Left lung (tissue), 10 donors: ENCODE measurements around the gene WDR48. TPM values are rescaled to one million over a fixed set of nuclear protein-coding genes. Genes with fewer than 3 reads are reported as not detected.

Source experiments
- ATAC-seq: fragments of 200-7000 bp; cut with Tn5 transposase; one replicate; pipeline ENCODE4 v1.9.1; 2020; ENCODE audit warnings: moderate library complexity
- DNase-seq, 4 donors: peaks; one replicate each; pipeline ENCODE4 v3.0.0-alpha.2; 2013 to 2020
- H3K27ac ChIP-seq, 2 donors: fragments of 200-600 bp; sonication (generic) in 1 of 2; one replicate each; pipeline versions ENCODE4 v1.5.0 to v1.8.0; 2020 to 2021
- H3K27me3 ChIP-seq, 2 donors: fragments of 200-600 bp; sonication (generic) in 1 of 2; one replicate each; pipeline versions ENCODE4 v1.5.0 to v1.8.0; 2020 to 2021
- H3K36me3 ChIP-seq, 2 donors: fragments of 200-600 bp; sonication (generic) in 1 of 2; one replicate each; pipeline versions ENCODE4 v1.5.0 to v1.8.0; 2020 to 2021
- H3K4me1 ChIP-seq, 2 donors: fragments of 200-600 bp; one replicate each; pipeline ENCODE4 v1.8.0; 2021
- H3K4me3 ChIP-seq, 2 donors: fragments of 200-600 bp; sonication (generic) in 1 of 2; one replicate each; pipeline versions ENCODE4 v1.5.0 to v1.8.0; 2020 to 2021; ENCODE audit warnings: mild to moderate bottlenecking in 1 of 2
- H3K9me3 ChIP-seq, 2 donors: fragments of 200-600 bp; sonication (generic) in 1 of 2; one replicate each; pipeline versions ENCODE4 v1.5.0 to v1.8.0; 2020 to 2021
- CTCF ChIP-seq, 2 donors: fragments of 200-600 bp; sonication (generic) in 1 of 2; IDR thresholded peaks; one replicate each; pipeline versions ENCODE4 v1.5.0 to v1.8.0; 2021; ENCODE audit warnings: antibody characterized with exemption in 2 of 2
- intact Hi-C, 2 donors: fragments of 100-400 bp; cut with DNase I; formaldehyde crosslinking; loops; one replicate each; pipeline versions ENCODE4 v1.11.2 to v1.14.2; 2022
- microRNA-seq, 2 donors: library from miRNA; unstranded; fragments of <30 nt; microRNA quantifications; one replicate each; pipeline ENCODE4, GENCODE V29; 2019
- polyA plus RNA-seq, 6 donors: library from polyadenylated mRNA; unstranded; fragments of 120-200 nt; gene quantifications; one replicate each; pipeline ENCODE4 v1.2.1, GENCODE V29; 2013; ENCODE audit not compliant: insufficient read length in 6 of 6
- total RNA-seq, 2 donors: library from RNA; stranded (reverse); fragmentation: NEBNext Ultra II Directional; extraction: Animal tissue kit (Norgen Biotek cat#: 25700); gene quantifications; one replicate each; pipeline ENCODE4 v1.2.1, GENCODE V29; 2021
- donor health status: DM: no; HTN: yes; CAD: no.
- donor health status: DM: no; HTN: no; CAD: no.

Gene WDR48
- total and polyA plus RNA-seq, 8 donors = 25.1 to 89.8 (median 67.7) TPM

- intact Hi-C loops = loop anchor here in 1 of 2 donors (5.0 kb wide), 1 partner anchor 37 kb away; no protein-coding TSS in a partner anchor
- no peaks in the 10 kb centered on the region for H3K9me3 ChIP-seq
- H3K4me3 ChIP-seq = no peak overlapping the region
- H3K27ac ChIP-seq = no peak overlapping the region
- peaks cover 62 to 99% of the 10 kb centered on the region in 2 donors for H3K4me1 ChIP-seq
- H3K27me3 ChIP-seq = no peaks in the 10 kb centered on the region
- no peak for TF ChIP-seq CTCF (IDR thresholded peaks at IDR 0.05)
- DNase-seq (no peak), ATAC-seq (no peak)
- H3K36me3 ChIP-seq = peaks cover 0 to 67% of the 10 kb centered on the region in 2 donors
These were observed 93.0 kb downstream of the WDR48 start for GRCh38 chr3:39144748-39145380.

GRCh38 chr3:39146083-39146501 lies 94.3 kb downstream of the WDR48 start:
- ATAC-seq = no peak
- intact Hi-C loops = loop anchor here in 1 of 2 donors (5.0 kb wide), 1 partner anchor 36 kb away; no protein-coding TSS in a partner anchor

More at GRCh38 chr3:39146083-39146501, 94.3 kb downstream of the WDR48 start:
- Histone ChIP-seq H3K27ac (peak overlapping the region; percentile 89 to 99), H3K27me3 (no peaks in the 10 kb centered on the region), H3K4me1 (peaks cover 66 to 99% of the 10 kb centered on the region in 2 donors), H3K36me3 (peaks cover 0 to 55% of the 10 kb centered on the region in 2 donors), H3K4me3 (peak overlapping the region in 1 of 2 donors; percentile 93), H3K9me3 (no peaks in the 10 kb centered on the region)
- DNase-seq = peak in 1 of 4 donors; percentile 62
- peak in 1 of 2 donors; percentile 45 for TF ChIP-seq CTCF (IDR thresholded peaks at IDR 0.05)

Small RNA genes within 50 kb of the gene (microRNA-seq; reads per million reads assigned to microRNA genes)
- gene MIR6822 = 0.34 to 0.96 reads per million in 2 donors

Other genes with a start within 250 kb of the WDR48 start
- not detected for gene SCN10A, start 235.8 kb upstream of the WDR48 start, total RNA-seq
- not detected for gene SCN10A, start 235.8 kb upstream of the WDR48 start, polyA plus RNA-seq
- gene SCN11A, start 72 bp upstream of the WDR48 start, total RNA-seq = under 1 TPM; 0.06 to 0.13 TPM
- gene SCN11A, start 72 bp upstream of the WDR48 start, polyA plus RNA-seq = 1 to 10 TPM in 2 of 6 donors, under 1 TPM in 4; 0.57 to 1.3 (median 0.86) TPM
- gene GORASP1, start 55.6 kb downstream of the WDR48 start, total RNA-seq = 10 to 100 TPM; 62.5 to 63.2 TPM
- 10 to 100 TPM; 57.9 to 73.9 (median 64.5) TPM for gene GORASP1, start 55.6 kb downstream of the WDR48 start, polyA plus RNA-seq
- 10 to 100 TPM in 1 of 2 donors, 1 to 10 TPM in 1; 7.1 to 10.6 TPM for gene TTC21A, start 55.7 kb downstream of the WDR48 start, total RNA-seq
- gene TTC21A, start 55.7 kb downstream of the WDR48 start, polyA plus RNA-seq = 10 to 100 TPM in 5 of 6 donors, 1 to 10 TPM in 1; 9.8 to 21.8 (median 16.4) TPM
- 10 to 100 TPM; 24.1 to 33.7 TPM for gene CSRNP1, start 101.6 kb downstream of the WDR48 start, total RNA-seq
- 10 to 100 TPM in 4 of 6 donors, 1 to 10 TPM in 2; 6.0 to 23.9 (median 13.2) TPM for gene CSRNP1, start 101.6 kb downstream of the WDR48 start, polyA plus RNA-seq
- under 1 TPM; 0.09 to 0.18 TPM for gene XIRP1, start 140.6 kb downstream of the WDR48 start, total RNA-seq
- gene XIRP1, start 140.6 kb downstream of the WDR48 start, polyA plus RNA-seq = under 1 TPM; 0.03 to 0.14 (median 0.06) TPM
- 1 to 10 TPM; 4.6 to 6.4 TPM for gene CX3CR1, start 228.0 kb downstream of the WDR48 start, total RNA-seq
- gene CX3CR1, start 228.0 kb downstream of the WDR48 start, polyA plus RNA-seq = 1 to 10 TPM; 1.8 to 5.7 (median 4.4) TPM